ENCODE results near the gene DAPK2. TPM values are rescaled to one million over a fixed set of nuclear protein-coding genes. Genes with fewer than 3 reads are reported as not detected.

The DAPK2 gene
- total RNA-seq, 1 donor from 2014 or later = 14.6 TPM

- DNase-seq = no peak
Measured at GRCh38 chr15:63892794-63893441, 153.4 kb downstream of the DAPK2 start.

- no peak for DNase-seq
Measured at GRCh38 chr15:63891768-63892133, 154.5 kb downstream of the DAPK2 start.

- peak; percentile 78 for DNase-seq
Measured at GRCh38 chr15:63891079-63891767, 155.1 kb downstream of the DAPK2 start.

- DNase-seq = no peak
Measured at GRCh38 chr15:63890617-63891016, 155.7 kb downstream of the DAPK2 start.

- DNase-seq = no peak
Measured at GRCh38 chr15:63889831-63890230, 156.5 kb downstream of the DAPK2 start.

GRCh38 chr15:63888823-63889222 lies 157.5 kb downstream of the DAPK2 start:
- DNase-seq = no peak

- DNase-seq = no peak
Measured at GRCh38 chr15:63888146-63888545, 158.1 kb downstream of the DAPK2 start.

- DNase-seq = no peak
Measured at GRCh38 chr15:63887630-63888029, 158.7 kb downstream of the DAPK2 start.

- DNase-seq = no peak
Measured at GRCh38 chr15:63884953-63885352, 161.3 kb downstream of the DAPK2 start.

- no peak for DNase-seq
Measured at GRCh38 chr15:63881431-63881830, 164.9 kb downstream of the DAPK2 start.

- DNase-seq = no peak
Measured at GRCh38 chr15:63880744-63881143, 165.5 kb downstream of the DAPK2 start.

GRCh38 chr15:63879995-63880394 lies 166.3 kb downstream of the DAPK2 start:
- DNase-seq = no peak

GRCh38 chr15:63879211-63879610 lies 167.1 kb downstream of the DAPK2 start:
- DNase-seq = no peak

GRCh38 chr15:63877713-63878271 lies 168.5 kb downstream of the DAPK2 start:
- DNase-seq = no peak

GRCh38 chr15:63876085-63876662 lies 170.1 kb downstream of the DAPK2 start:
- DNase-seq = no peak

GRCh38 chr15:63874616-63875015 lies 171.7 kb downstream of the DAPK2 start:
- DNase-seq = no peak

- DNase-seq = no peak
Measured at GRCh38 chr15:63872759-63873510, 173.3 kb downstream of the DAPK2 start.

- DNase-seq = peak; percentile 92
Measured at GRCh38 chr15:63870487-63871209, 175.6 kb downstream of the DAPK2 start.

GRCh38 chr15:63870043-63870394 lies 176.3 kb downstream of the DAPK2 start:
- no peak for DNase-seq

GRCh38 chr15:63869371-63870042 lies 176.8 kb downstream of the DAPK2 start:
- DNase-seq = no peak

- DNase-seq = no peak
Measured at GRCh38 chr15:63864186-63864585, 182.1 kb downstream of the DAPK2 start.
